ENCODE results near the gene PHLPP2. TPM values are rescaled to one million over a fixed set of nuclear protein-coding genes. Genes with fewer than 3 reads are reported as not detected.
"Not testable (repeated sequence)": the region's sequence is repeated elsewhere in the genome, so short reads cannot be mapped to it uniquely, and the experiment has no call there.

PHLPP2 gene
- total RNA-seq, 4 donors from 2014 or later = 16.0 to 21.1 (median 18.2) TPM

- H3K36me3 ChIP-seq = no peaks in the 10 kb centered on the region
- H3K27ac ChIP-seq = no peak overlapping the region
- no peak for TF ChIP-seq POLR2AphosphoS5 (IDR thresholded peaks at IDR 0.05)
- peak; percentile 29 to 84 (median 47) for TF ChIP-seq CTCF (IDR thresholded peaks at IDR 0.05)
- peak; percentile 61 for ATAC-seq
- WGBS, 2 donors (ENCODE audit: low coverage in 1 of 2) = 17 to 21% methylated on average over 10 to 14 of the region's 19 CpGs
- H3K4me1 ChIP-seq = peaks cover 0 to 6% (median 0%) of the 10 kb centered on the region in 3 donors
- H3K9me3 ChIP-seq = no peaks in the 10 kb centered on the region
- peaks cover 61% of the 10 kb centered on the region for H3K27me3 ChIP-seq
- no peak overlapping the region for H3K4me3 ChIP-seq
Observed at GRCh38 chr16:71610936-71611871, 113.3 kb downstream of the PHLPP2 start.

- Histone ChIP-seq H3K27ac (no peak overlapping the region), H3K4me1 (peaks cover 0 to 6% (median 0%) of the 10 kb centered on the region in 3 donors), H3K4me3 (no peak overlapping the region), H3K27me3 (peaks cover 53% of the 10 kb centered on the region), H3K36me3 (no peaks in the 10 kb centered on the region), H3K9me3 (no peaks in the 10 kb centered on the region)
- ATAC-seq = no peak
- 56% methylated on average over 4 of the region's 4 CpGs; no CpG with 5 or more reads in 1 of the 2 donors for WGBS, 2 donors (ENCODE audit: low coverage in 1 of 2)
- TF ChIP-seq POLR2A (IDR thresholded peaks at IDR 0.05) (no peak), CTCF (IDR thresholded peaks at IDR 0.05) (no peak), POLR2AphosphoS5 (IDR thresholded peaks at IDR 0.05) (no peak), EP300 (IDR thresholded peaks at IDR 0.05) (no peak)
Observed at GRCh38 chr16:71610447-71610846, 114.1 kb downstream of the PHLPP2 start.

GRCh38 chr16:71609066-71609465 lies 115.4 kb downstream of the PHLPP2 start:
- 55% methylated on average over 2 of the region's 2 CpGs for WGBS, 2 donors (ENCODE audit: low coverage in 1 of 2)
- no peaks in the 10 kb centered on the region for H3K36me3 ChIP-seq
- H3K27ac ChIP-seq = no peak overlapping the region
- no peaks in the 10 kb centered on the region for H3K9me3 ChIP-seq
- peaks cover 39% of the 10 kb centered on the region for H3K27me3 ChIP-seq
- TF ChIP-seq POLR2A (IDR thresholded peaks at IDR 0.05) (no peak), POLR2AphosphoS5 (IDR thresholded peaks at IDR 0.05) (no peak), EP300 (IDR thresholded peaks at IDR 0.05) (no peak), CTCF (IDR thresholded peaks at IDR 0.05) (no peak)
- H3K4me1 ChIP-seq = peaks cover 0 to 6% (median 0%) of the 10 kb centered on the region in 3 donors
- no peak overlapping the region for H3K4me3 ChIP-seq
- ATAC-seq = no peak

GRCh38 chr16:71600822-71601221 lies 123.7 kb downstream of the PHLPP2 start:
- no peak for TF ChIP-seq POLR2A (IDR thresholded peaks at IDR 0.05)
- TF ChIP-seq POLR2AphosphoS5 (IDR thresholded peaks at IDR 0.05) = no peak
- no peak for TF ChIP-seq EP300 (IDR thresholded peaks at IDR 0.05)
- no peak for TF ChIP-seq CTCF (IDR thresholded peaks at IDR 0.05)
- H3K27ac ChIP-seq = no peak overlapping the region
- H3K9me3 ChIP-seq = no peaks in the 10 kb centered on the region
- no peaks in the 10 kb centered on the region for H3K36me3 ChIP-seq
- no peak overlapping the region for H3K4me3 ChIP-seq
- no peak for ATAC-seq
- H3K27me3 ChIP-seq = peaks cover 3% of the 10 kb centered on the region
- no peaks in the 10 kb centered on the region for H3K4me1 ChIP-seq
- 70 to 81% methylated on average over 4 of the region's 8 CpGs for WGBS, 2 donors (ENCODE audit: low coverage in 1 of 2)

- not testable (repeated sequence) for H3K27me3 ChIP-seq, H3K4me3 ChIP-seq, H3K27ac ChIP-seq, H3K36me3 ChIP-seq, H3K9me3 ChIP-seq, ATAC-seq, H3K4me1 ChIP-seq
- 31 to 42% methylated on average over 2 of the region's 2 CpGs for WGBS, 2 donors (ENCODE audit: low coverage in 1 of 2)
Observed at GRCh38 chr16:71598426-71598825, 126.1 kb downstream of the PHLPP2 start.

- not testable (repeated sequence) for H3K4me3 ChIP-seq, ATAC-seq, H3K4me1 ChIP-seq, H3K9me3 ChIP-seq, H3K27me3 ChIP-seq, H3K27ac ChIP-seq, H3K36me3 ChIP-seq
- 83 to 90% methylated on average over 4 to 7 of the region's 7 CpGs for WGBS, 2 donors (ENCODE audit: low coverage in 1 of 2)
Observed at GRCh38 chr16:71595340-71595826, 129.1 kb downstream of the PHLPP2 start.

Measured in gastroesophageal sphincter (tissue), 4 donors.